H1 (cell line): ENCODE measurements around the gene PI4KA. TPM values are rescaled to one million over a fixed set of nuclear protein-coding genes. Genes with fewer than 3 reads are reported as not detected.

Experiments used
- CTCF ChIA-PET: fragments of 300-600 bp; sonication (Branson Sonifier 250); formaldehyde crosslinking; loops from one replicate; lab custom pipeline; 2021; ENCODE audit not compliant: partially characterized antibody; lab: Charles Lee
- POLR2A ChIA-PET: fragments of 300-600 bp; sonication (Branson Sonifier 250); formaldehyde crosslinking; loops from one replicate; lab custom pipeline; 2021; ENCODE audit warnings: inconsistent platforms; ENCODE audit not compliant: partially characterized antibody; lab: Charles Lee
- DNase-seq, 2 experiments: peaks; one replicate each; pipeline versions ENCODE4 v3.0.0 to v3.0.0-alpha.2; 2010 to 2022; ENCODE audit warnings: low spot score in 2 of 2, low read depth in 1 of 2, mixed read lengths in 1 of 2
- FAIRE-seq: peaks from 2 replicates; lab custom pipeline; 2011; peaks lifted over from hg19 to GRCh38; lab: Jason Lieb, UNC
- H2AFZ ChIP-seq: 2 replicates; pipeline ENCODE4 v1.8.1; 2012; ENCODE audit warnings: low read length, inconsistent platforms
- H2AK5ac ChIP-seq: 2 replicates; pipeline ENCODE4 v1.6.1; 2013; ENCODE audit warnings: low read depth, low read length
- H2BK120ac ChIP-seq: replicated peaks from 2 replicates; pipeline ENCODE3; 2013; ENCODE audit warnings: low read depth, low read length, inconsistent platforms
- H2BK12ac ChIP-seq: 2 replicates; pipeline ENCODE4 v1.6.1; 2013; ENCODE audit warnings: low read depth, low read length
- H2BK15ac ChIP-seq: 2 replicates; pipeline ENCODE4 v1.6.1; 2013; ENCODE audit warnings: low read length
- H2BK20ac ChIP-seq: 2 replicates; pipeline ENCODE4 v1.6.1; 2013; ENCODE audit warnings: low read length
- H2BK5ac ChIP-seq: 2 replicates; pipeline ENCODE4 v1.6.1; 2013; ENCODE audit warnings: low read depth, low read length
- H3K14ac ChIP-seq: 2 replicates; pipeline ENCODE4 v1.6.1; 2013; ENCODE audit warnings: inconsistent platforms; ENCODE audit not compliant: insufficient read length
- H3K18ac ChIP-seq: 2 replicates; pipeline ENCODE4 v1.6.1; 2013; ENCODE audit warnings: low read length; ENCODE audit errors: extremely low read depth
- H3K23ac ChIP-seq: 2 replicates; pipeline ENCODE4 v1.6.1; 2013; ENCODE audit warnings: inconsistent platforms; ENCODE audit not compliant: insufficient read length
- H3K23me2 ChIP-seq: 2 replicates; pipeline ENCODE4 v1.6.1; 2013; ENCODE audit warnings: low read depth, low read length
- H3K27ac ChIP-seq: 2 replicates; pipeline ENCODE4 v1.6.1; 2011; ENCODE audit warnings: low read depth, low read length, inconsistent platforms
- H3K27me3 ChIP-seq, 4 experiments: replicated peaks in 1 of 4; 1 replicate in 1 of 4; 2 replicates in 3 of 4; pipeline versions ENCODE4 v1.6.1 to v1.8.1; 2011 to 2013; ENCODE audit warnings: low read length in 3 of 4, mild to moderate bottlenecking in 3 of 4, inconsistent platforms in 2 of 4, mixed read lengths in 2 of 4, moderate library complexity in 1 of 4; ENCODE audit not compliant: control insufficient read depth in 3 of 4, insufficient read depth in 3 of 4; ENCODE audit errors: extremely low read depth in 1 of 4
- H3K36me3 ChIP-seq, 4 experiments: 2 replicates each; pipeline versions ENCODE4 v1.6.1 to v1.8.1; 2011 to 2013; ENCODE audit warnings: mild to moderate bottlenecking in 4 of 4, low read length in 3 of 4, moderate library complexity in 2 of 4, control low read depth in 1 of 4, inconsistent platforms in 1 of 4; ENCODE audit not compliant: insufficient read depth in 4 of 4, control insufficient read depth in 2 of 4
- H3K4ac ChIP-seq: replicated peaks from 2 replicates; pipeline ENCODE3; 2013; ENCODE audit warnings: low read length, low read depth, mixed read lengths, inconsistent platforms; ENCODE audit not compliant: insufficient read length
- H3K4me1 ChIP-seq, 4 experiments: replicated peaks in 1 of 4; 1 replicate in 1 of 4; 2 replicates in 3 of 4; pipeline versions ENCODE4 v1.6.1 to v1.8.1; 2011 to 2013; ENCODE audit warnings: low read length in 3 of 4, inconsistent platforms in 2 of 4, mixed read lengths in 1 of 4; ENCODE audit not compliant: insufficient read depth in 4 of 4, control insufficient read depth in 3 of 4
- H3K4me2 ChIP-seq, 2 experiments: 2 replicates each; pipeline versions ENCODE4 v1.6.1 to v1.8.1; 2011 to 2013; ENCODE audit warnings: low read depth in 2 of 2, low read length in 2 of 2, control low read depth in 1 of 2, inconsistent platforms in 1 of 2, mild to moderate bottlenecking in 1 of 2; ENCODE audit not compliant: insufficient read depth in 1 of 2
- H3K4me3 ChIP-seq, 4 experiments: fragments of 200-600, 300-600 bp in 1 of 4; sonication (generic), shearing (Covaris generic), sonication (Bioruptor Twin) in 1 of 4; 2 replicates each; pipeline versions ENCODE4 v1.5.1 to v1.8.1; 2011 to 2016; ENCODE audit warnings: low read length in 4 of 4, low read depth in 3 of 4, control low read depth in 2 of 4, inconsistent platforms in 2 of 4, mild to moderate bottlenecking in 2 of 4, mixed read lengths in 1 of 4, moderate library complexity in 1 of 4; ENCODE audit not compliant: insufficient read depth in 2 of 4; ENCODE audit errors: extremely low read depth in 1 of 4
- H3K56ac ChIP-seq: replicated peaks from 2 replicates; pipeline ENCODE3; 2013; ENCODE audit warnings: low read depth, mild to moderate bottlenecking, mixed read lengths, low read length, inconsistent platforms; ENCODE audit not compliant: insufficient read length
- H3K79me1 ChIP-seq: 2 replicates; pipeline ENCODE4 v1.6.1; 2013; ENCODE audit warnings: low read depth, low read length, control low read depth
- H3K79me2 ChIP-seq, 2 experiments: 2 replicates each; pipeline versions ENCODE4 v1.6.1 to v1.8.1; 2012 to 2013; ENCODE audit warnings: low read length in 2 of 2, mild to moderate bottlenecking in 2 of 2, inconsistent platforms in 1 of 2; ENCODE audit not compliant: insufficient read depth in 2 of 2, control insufficient read depth in 1 of 2
- H3K9ac ChIP-seq, 4 experiments: replicated peaks in 1 of 4; 1 replicate in 1 of 4; 2 replicates in 3 of 4; pipeline versions ENCODE4 v1.6.1 to v1.8.1; 2011 to 2013; ENCODE audit warnings: low read depth in 3 of 4, low read length in 3 of 4, control low read depth in 2 of 4, mild to moderate bottlenecking in 2 of 4, moderate library complexity in 2 of 4, inconsistent platforms in 1 of 4; ENCODE audit errors: extremely low read depth in 1 of 4
- H3K9me3 ChIP-seq, 2 experiments: 2 replicates each; pipeline versions ENCODE4 v1.6.1 to v1.8.1; 2012 to 2013; ENCODE audit warnings: mild to moderate bottlenecking in 2 of 2, moderate library complexity in 2 of 2, control low read depth in 1 of 2, inconsistent platforms in 1 of 2, low read depth in 1 of 2, low read length in 1 of 2, mixed read lengths in 1 of 2; ENCODE audit not compliant: insufficient read depth in 2 of 2
- H4K20me1 ChIP-seq, 2 experiments: replicated peaks in 1 of 2; 2 replicates each; pipeline versions ENCODE3 to v1.8.1; 2011 to 2013; ENCODE audit warnings: inconsistent platforms in 2 of 2, low read length in 2 of 2, mild to moderate bottlenecking in 1 of 2; ENCODE audit not compliant: insufficient read depth in 2 of 2, control insufficient read depth in 1 of 2
- H4K5ac ChIP-seq: 2 replicates; pipeline ENCODE4 v1.6.1; 2013; ENCODE audit warnings: low read length, low read depth, mixed read lengths, inconsistent platforms; ENCODE audit not compliant: insufficient read length
- H4K8ac ChIP-seq: 2 replicates; pipeline ENCODE4 v1.8.0; 2013; ENCODE audit warnings: mild to moderate bottlenecking, moderate library complexity, low read length, inconsistent platforms; ENCODE audit not compliant: insufficient read depth; ENCODE audit errors: extremely low read depth
- H4K91ac ChIP-seq: replicated peaks from 2 replicates; pipeline ENCODE3; 2013; ENCODE audit warnings: low read length, mixed read lengths, inconsistent platforms; ENCODE audit not compliant: insufficient read length
- BRCA1 ChIP-seq: IDR thresholded peaks from 2 replicates; pipeline ENCODE4 v1.6.1; 2012; ENCODE audit warnings: low read depth, low read length, improper control_type of control experiment
- HDAC6 ChIP-seq: IDR thresholded peaks from one replicate; pipeline ENCODE4 v1.7.1; 2012; ENCODE audit warnings: low read depth, mild to moderate bottlenecking, inconsistent platforms, low read length, moderate library complexity
- SIRT6 ChIP-seq: IDR thresholded peaks from one replicate; pipeline ENCODE4 v1.7.1; 2012; ENCODE audit warnings: low read length, inconsistent platforms
- ZNF274 ChIP-seq: IDR thresholded peaks from 2 replicates; pipeline ENCODE4 v1.7.0; 2012; ENCODE audit warnings: low read length, borderline replicate concordance; ENCODE audit errors: extremely low read depth
- WGBS, 2 experiments: shearing (Covaris generic) in 1 of 2; methylation state at CpG; one replicate each; pipeline versions ENCODE4 v1.1.6 to v1.1.7; 2013 to 2015; ENCODE audit warnings: low lambda C conversion rate in 2 of 2, mixed read lengths in 2 of 2, inconsistent platforms in 1 of 2, low coverage in 1 of 2, missing lambda C conversion rate in 1 of 2; ENCODE audit not compliant: insufficient replicate concordance in 2 of 2, insufficient coverage in 1 of 2, insufficient read length in 1 of 2; ENCODE audit errors: extremely low coverage in 1 of 2, missing lambda C conversion rate in 1 of 2; 5-methylcytosine and 5-hydroxymethylcytosine counted together
- polyA plus RNA-seq, 7 experiments: library from polyadenylated mRNA; depleted of rRNA in 3 of 7; stranded (reverse) in 5 of 7; unstranded in 2 of 7; fragments of >200 nt in 5 of 7; fragments of 200-250 nt in 2 of 7; gene quantifications; 1 replicate in 5 of 7; 2 replicates in 1 of 7; 4 replicates in 1 of 7; pipeline versions ENCODE4 v1.2.1 to v1.2.3, GENCODE V29; 2011 to 2013; ENCODE audit warnings: missing spikeins in 2 of 7, mixed read lengths in 2 of 7
- total RNA-seq: library from RNA; stranded (reverse); fragmentation: NEBNext Ultra II Directional; extraction: Animal tissue kit (Norgen Biotek cat#: 25700); gene quantifications from 2 replicates; pipeline ENCODE4 v1.2.1, GENCODE V29; 2021

Gene PI4KA
- total and polyA plus RNA-seq, 2 of the 8 experiments (the other 6 are each of a cell fraction or from before 2014, with no cell fraction given) = 22.5 to 37.7 TPM

- no peaks in the 10 kb centered on the region for H3K36me3 ChIP-seq
- no peak overlapping the region for H2BK120ac ChIP-seq
- no peaks in the 10 kb centered on the region for H3K79me1 ChIP-seq
- CTCF ChIA-PET = interaction anchor here (0.9 to 1.6 kb wide), 4 partner anchors 10 to 539 kb away, joined by 3 read pairs; no protein-coding TSS in a partner anchor
- no peaks in the 10 kb centered on the region for H3K4me1 ChIP-seq
- H3K27me3 ChIP-seq = no peaks in the 10 kb centered on the region
- H3K23ac ChIP-seq = no peak overlapping the region
- H3K4me2 ChIP-seq = no peak overlapping the region
- H2BK20ac ChIP-seq = no peak overlapping the region
- H3K79me2 ChIP-seq = no peaks in the 10 kb centered on the region
- no peak overlapping the region for H4K91ac ChIP-seq
- no peaks in the 10 kb centered on the region for H4K20me1 ChIP-seq
- no peak for FAIRE-seq
- H2BK12ac ChIP-seq = no peak overlapping the region
- no peak overlapping the region for H2AFZ ChIP-seq
- DNase-seq = no peak
- H3K27ac ChIP-seq = no peak overlapping the region
- H3K9ac ChIP-seq = no peak overlapping the region
- H3K18ac ChIP-seq = no peak overlapping the region
- H4K8ac ChIP-seq = no peak overlapping the region
- H2BK5ac ChIP-seq = no peak overlapping the region
- H3K56ac ChIP-seq = no peak overlapping the region
- 91% methylated on average over 4 of the region's 4 CpGs; no CpG with 5 or more reads in 1 of the 2 experiments for WGBS, 2 experiments
- no peak overlapping the region for H3K4ac ChIP-seq
- no peak overlapping the region for H3K14ac ChIP-seq
- POLR2A ChIA-PET = interaction anchor here (0.6 to 1.2 kb wide), 2 partner anchors 12 to 257 kb away, joined by 3 to 4 read pairs; partner anchors contain the start of gene CRKL
- no peak overlapping the region for H2BK15ac ChIP-seq
- no peak overlapping the region for H2AK5ac ChIP-seq
- H3K9me3 ChIP-seq = no peaks in the 10 kb centered on the region
- no peak overlapping the region for H4K5ac ChIP-seq
- H3K4me3 ChIP-seq = no peak overlapping the region
- no peaks in the 10 kb centered on the region for H3K23me2 ChIP-seq
- TF ChIP-seq ZNF274 (no peak), BRCA1 (no peak), HDAC6 (no peak), SIRT6 (no peak)
These were observed 47.1 kb upstream of the PI4KA start for GRCh38 chr22:20905415-20906386.
